H1 (cell line): Measurements from ENCODE around the gene SHC3. TPM values are rescaled to one million over a fixed set of nuclear protein-coding genes. Genes with fewer than 3 reads are reported as not detected.

Experiments
- GTF2F1 ChIP-seq: IDR thresholded peaks from 2 replicates; pipeline ENCODE4 v1.6.1; 2012; ENCODE audit warnings: low read depth, low read length, improper control_type of control experiment, borderline replicate concordance
- MAX ChIP-seq: IDR thresholded peaks from 2 replicates; pipeline ENCODE4 v1.6.1; 2012; ENCODE audit warnings: inconsistent platforms
- RNF2 ChIP-seq: fragments of 200-900, 300-1000 bp; sonication (generic); IDR thresholded peaks from 2 replicates; pipeline ENCODE4 v1.7.1; 2016; ENCODE audit warnings: borderline replicate concordance, low read depth, mild to moderate bottlenecking, antibody characterized with exemption, low read length; ENCODE audit not compliant: poor library complexity, severe bottlenecking; ENCODE audit errors: missing control alignments
- polyA plus RNA-seq, 7 experiments: library from polyadenylated mRNA; depleted of rRNA in 3 of 7; stranded (reverse) in 5 of 7; unstranded in 2 of 7; fragments of >200 nt in 5 of 7; fragments of 200-250 nt in 2 of 7; gene quantifications; 1 replicate in 5 of 7; 2 replicates in 1 of 7; 4 replicates in 1 of 7; pipeline versions ENCODE4 v1.2.1 to v1.2.3, GENCODE V29; 2011 to 2013; ENCODE audit warnings: missing spikeins in 2 of 7, mixed read lengths in 2 of 7
- total RNA-seq: library from RNA; stranded (reverse); fragmentation: NEBNext Ultra II Directional; extraction: Animal tissue kit (Norgen Biotek cat#: 25700); gene quantifications from 2 replicates; pipeline ENCODE4 v1.2.1, GENCODE V29; 2021

SHC3 gene
- total and polyA plus RNA-seq, 2 of the 8 experiments (the other 6 are each of a cell fraction or from before 2014, with no cell fraction given): 1.4 to 7.1 TPM

GRCh38 chr9:89171231-89171630, 7.4 kb downstream of the SHC3 start (continued):
- TF ChIP-seq RNF2: no peak
- TF ChIP-seq MAX: no peak
- TF ChIP-seq GTF2F1: no peak
